GM13976 (cell line): ENCODE data around the gene RSPH9.
"Not testable (repeated sequence)": the region's sequence is repeated elsewhere in the genome, so short reads cannot be mapped to it uniquely, and the experiment has no call there.

ENCODE experiments used
- DNase-seq: peaks from one replicate; pipeline ENCODE4 v3.0.0; 2012; ENCODE audit warnings: low spot score
- in situ Hi-C: fragments of 300-500 bp; cut with MboI; formaldehyde crosslinking; loops from one replicate; pipeline ENCODE4 v1.12.0; 2022; ENCODE audit warnings: low sequenced_read_pairs, mixed read lengths, inconsistent platforms; ENCODE audit not compliant: unreplicated experiment
- TF ChIP-seq, protein P1 (sequence below): IDR thresholded peaks from 2 replicates; pipeline ENCODE4 v1.5.1; 2012; ENCODE audit warnings: borderline replicate concordance, mild to moderate bottlenecking; ENCODE audit not compliant: insufficient read depth; ENCODE audit errors: extremely low read depth, missing control alignments, control extremely low read depth

RSPH9 gene

DNA sequence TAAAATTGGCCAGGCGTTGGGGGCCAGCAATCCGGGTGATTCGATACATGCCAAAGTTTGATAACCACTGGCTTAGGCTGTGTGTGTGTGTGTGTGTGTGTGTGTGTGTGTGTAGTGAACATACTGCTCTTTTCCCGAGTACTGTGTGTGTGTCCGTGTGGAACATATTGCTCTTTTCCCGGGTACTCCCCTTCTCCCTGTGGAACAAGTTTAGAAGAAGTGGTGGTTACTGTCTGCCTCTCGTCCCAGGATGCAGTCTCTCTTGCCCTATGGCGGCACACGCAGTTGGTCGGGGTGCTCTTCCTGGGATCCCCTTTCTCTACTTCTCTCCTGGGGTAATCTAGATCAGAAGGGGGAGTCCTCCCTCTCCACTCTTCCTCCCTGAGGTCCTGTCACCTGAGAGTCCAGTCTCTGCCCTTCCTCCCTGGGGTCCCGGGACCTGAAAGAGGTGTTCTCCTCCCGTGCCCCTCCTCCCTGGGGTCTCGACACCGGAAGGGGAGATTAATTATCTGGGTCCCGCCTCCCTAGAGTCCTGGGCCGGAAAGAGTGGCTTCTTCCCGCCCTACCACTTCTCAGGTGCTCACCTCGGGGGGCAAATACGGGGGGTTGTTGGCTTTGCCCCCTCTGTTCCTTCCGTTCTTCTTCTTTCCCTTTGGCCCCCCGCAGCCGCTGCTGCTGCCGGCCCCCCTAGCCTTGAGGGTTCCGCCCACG lies 16.3 kb upstream of the RSPH9 start:
- TF ChIP-seq, protein P1, sequence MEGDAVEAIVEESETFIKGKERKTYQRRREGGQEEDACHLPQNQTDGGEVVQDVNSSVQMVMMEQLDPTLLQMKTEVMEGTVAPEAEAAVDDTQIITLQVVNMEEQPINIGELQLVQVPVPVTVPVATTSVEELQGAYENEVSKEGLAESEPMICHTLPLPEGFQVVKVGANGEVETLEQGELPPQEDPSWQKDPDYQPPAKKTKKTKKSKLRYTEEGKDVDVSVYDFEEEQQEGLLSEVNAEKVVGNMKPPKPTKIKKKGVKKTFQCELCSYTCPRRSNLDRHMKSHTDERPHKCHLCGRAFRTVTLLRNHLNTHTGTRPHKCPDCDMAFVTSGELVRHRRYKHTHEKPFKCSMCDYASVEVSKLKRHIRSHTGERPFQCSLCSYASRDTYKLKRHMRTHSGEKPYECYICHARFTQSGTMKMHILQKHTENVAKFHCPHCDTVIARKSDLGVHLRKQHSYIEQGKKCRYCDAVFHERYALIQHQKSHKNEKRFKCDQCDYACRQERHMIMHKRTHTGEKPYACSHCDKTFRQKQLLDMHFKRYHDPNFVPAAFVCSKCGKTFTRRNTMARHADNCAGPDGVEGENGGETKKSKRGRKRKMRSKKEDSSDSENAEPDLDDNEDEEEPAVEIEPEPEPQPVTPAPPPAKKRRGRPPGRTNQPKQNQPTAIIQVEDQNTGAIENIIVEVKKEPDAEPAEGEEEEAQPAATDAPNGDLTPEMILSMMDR: no peak
- DNase-seq: peak; percentile 68
- in situ Hi-C loops: no loop called here

DNA sequence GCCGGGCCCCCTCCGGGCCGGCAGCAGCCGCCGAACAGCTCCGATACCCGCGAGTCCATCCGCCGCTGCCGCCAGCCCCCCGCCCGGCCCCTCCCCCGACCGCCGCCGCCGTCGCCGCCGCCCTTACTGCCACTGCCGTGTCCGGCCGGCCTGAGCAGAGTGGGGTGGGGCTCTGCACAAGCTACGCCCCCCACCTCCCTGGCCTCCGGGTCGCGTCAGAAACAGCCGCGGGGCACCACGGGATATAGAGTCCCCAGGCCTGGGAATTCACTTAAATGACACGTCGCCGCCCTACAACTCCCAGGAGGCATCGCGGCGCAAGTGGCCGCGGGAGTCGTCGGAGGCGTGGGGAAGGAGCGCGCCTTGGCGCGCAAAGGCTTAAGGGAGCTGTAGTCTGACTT lies 15.7 kb upstream of the RSPH9 start, which contains the start of gene GTPBP2:
Gene GTPBP2, minus strand, starts transcription at position 161 of the 401 bp plus-strand sequence. Its CDS starts 102 bp downstream, at position 59.
- in situ Hi-C loops: no loop called here
- peak; percentile 97 for DNase-seq
- TF ChIP-seq, protein P1: no peak

DNA sequence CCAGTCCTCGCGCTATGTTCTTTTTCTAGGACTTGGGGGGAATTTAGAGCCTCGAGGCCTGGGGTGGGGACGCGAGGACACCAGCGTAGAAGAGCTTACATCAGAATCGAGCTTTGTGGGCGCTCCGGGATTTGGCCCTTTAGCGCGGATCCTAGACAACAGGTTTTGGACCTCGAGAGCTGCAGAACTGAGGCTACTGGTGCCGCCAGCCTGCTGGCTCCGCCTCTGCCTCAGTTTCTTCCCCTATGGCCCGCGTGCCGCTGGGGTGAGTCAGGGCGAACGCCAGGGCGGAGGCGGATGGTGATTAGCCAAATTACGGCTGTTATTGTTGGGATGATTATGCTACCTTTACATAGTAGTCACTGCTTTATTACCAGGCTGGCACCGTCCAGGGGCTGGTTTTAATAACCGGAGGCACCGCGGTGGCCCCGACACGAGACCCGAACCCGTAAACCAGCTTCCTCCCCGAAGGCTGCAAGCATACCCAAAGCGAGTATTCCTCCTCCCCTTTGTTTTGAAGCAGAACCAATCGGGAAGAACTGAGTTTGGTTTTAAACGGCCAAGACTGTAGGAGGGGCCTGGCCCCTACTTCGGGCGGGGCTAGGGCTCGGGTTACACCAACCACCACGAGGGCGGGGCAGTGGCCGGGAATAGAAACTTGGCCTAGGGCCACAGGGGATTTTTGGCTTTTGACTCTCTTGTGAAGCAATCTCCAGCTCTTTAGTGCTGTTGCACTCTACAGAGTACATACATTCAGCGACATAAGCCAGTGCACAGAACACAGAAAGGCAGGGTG lies 15.1 kb upstream of the RSPH9 start:
- TF ChIP-seq, protein P1: no peak
- in situ Hi-C loops: no loop called here
- peak; percentile 98 for DNase-seq

DNA sequence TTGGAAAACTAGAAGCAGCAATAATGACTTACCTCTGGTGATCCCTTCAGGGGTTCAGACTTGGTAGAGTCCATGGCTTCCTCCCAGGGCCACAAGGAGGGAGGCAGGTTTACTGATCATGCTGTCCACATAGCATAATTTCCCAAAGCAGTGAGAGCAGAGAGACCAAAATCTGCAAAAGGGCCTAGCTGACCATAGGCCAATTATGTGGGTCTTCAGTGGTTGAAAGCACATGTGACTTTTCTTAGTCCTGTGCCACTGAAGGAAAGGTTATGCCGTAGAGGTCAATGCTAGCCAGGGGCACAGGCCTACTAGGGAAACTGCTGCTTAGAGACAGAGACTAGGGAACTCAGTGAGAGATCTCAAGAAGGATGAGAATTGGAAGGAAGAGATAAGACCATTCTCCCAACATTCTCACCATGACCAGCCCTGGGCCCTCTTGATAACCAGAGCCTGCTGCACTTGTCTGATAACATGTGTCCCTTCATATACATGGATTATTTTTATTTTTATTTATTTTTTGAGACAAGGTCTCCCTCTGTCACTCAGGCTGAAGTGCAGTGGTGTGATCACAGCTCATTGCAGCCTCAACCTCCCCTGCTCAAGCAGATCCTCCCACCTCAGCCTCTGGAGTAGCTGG lies 13.7 kb upstream of the RSPH9 start:
- TF ChIP-seq, protein P1: no peak
- in situ Hi-C loops: no loop called here
- no peak for DNase-seq

DNA sequence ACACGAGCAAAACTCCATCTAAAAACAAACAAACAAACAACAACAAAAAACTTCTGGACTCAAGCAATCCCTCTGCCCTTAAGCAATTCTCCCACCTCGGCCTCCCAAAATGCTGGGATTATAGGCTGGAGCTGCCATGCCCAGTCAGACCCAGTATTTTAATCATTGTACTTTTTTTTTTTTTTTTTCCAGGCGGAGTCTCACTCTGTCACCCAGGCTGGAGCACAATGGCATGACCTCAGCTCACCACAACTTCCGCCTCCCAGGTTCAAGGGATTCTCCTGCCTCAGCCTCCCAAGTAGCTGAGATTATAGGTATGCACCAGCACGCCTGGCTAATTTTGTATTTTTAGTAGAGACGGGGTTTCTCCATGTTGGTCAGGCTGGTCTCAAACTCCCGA lies 11.8 kb upstream of the RSPH9 start:
- DNase-seq, in situ Hi-C loops: not testable (repeated sequence)

DNA sequence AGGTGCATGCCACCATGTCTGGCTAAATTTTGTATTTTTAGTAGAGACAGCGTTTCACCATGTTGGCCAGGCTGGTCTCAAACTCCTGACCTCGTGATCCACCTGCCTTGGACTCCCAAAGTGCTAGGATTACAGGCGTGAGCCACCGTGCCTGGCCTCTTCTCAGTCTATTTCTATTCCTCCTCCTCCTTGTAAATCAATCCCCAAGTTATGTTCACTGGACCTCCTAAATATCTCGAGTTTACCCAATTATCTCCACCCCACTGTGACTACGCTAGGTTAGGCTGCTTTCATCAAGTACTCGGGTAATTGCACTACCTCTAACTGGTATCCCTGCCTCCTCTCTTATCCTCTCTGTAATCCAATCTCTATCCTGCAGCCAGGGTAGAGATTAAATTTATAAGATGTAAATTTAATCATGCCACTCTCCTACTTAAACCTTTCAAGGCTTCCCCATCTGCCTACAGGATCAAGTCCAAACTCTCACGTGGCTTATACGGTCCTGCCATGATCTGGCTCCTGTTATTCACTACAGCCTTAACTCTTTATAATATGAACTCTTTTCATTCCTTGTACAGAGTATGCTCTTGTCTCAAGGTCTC lies 10.0 kb upstream of the RSPH9 start:
- TF ChIP-seq, protein P1: no peak
- in situ Hi-C loops: no loop called here

More for the DNA sequence above, 10.0 kb upstream of the RSPH9 start:
- DNase-seq: no peak
